Measurements from ENCODE around the gene UROS.

DNA sequence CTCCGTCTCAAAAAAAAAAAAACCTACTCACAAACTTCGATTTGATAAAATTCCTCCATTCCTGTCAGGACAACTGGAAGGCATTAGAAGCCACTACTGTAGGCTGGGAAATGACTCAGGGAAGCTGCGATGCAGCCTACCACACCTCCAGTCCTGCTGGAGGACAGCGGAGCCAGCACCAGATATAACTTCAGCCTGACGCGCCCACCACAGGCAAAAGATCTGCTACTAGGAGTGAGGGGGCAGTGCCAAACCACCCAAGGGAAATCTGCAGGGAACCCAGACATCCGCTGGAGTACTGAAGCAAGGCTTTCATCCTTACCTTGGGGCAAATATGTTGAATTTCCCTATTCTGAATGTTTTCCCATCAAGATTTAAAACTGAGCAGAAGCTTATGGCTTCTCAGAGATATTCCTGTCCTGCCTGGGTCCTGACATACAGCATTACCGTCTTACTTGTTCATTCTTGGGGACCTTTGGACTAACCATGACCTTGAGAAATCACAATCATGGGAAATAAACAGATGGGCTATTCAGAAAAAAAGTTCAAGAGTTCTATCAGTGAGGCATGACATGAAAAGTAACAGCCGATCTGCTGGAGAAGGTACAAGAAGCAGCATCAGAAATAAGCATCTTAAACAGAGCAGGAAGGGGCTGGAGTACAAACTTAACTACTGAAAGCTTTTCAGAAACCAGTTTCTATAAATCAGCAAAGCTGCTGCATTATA lies 20.7 kb upstream of the UROS start:
- TF ChIP-seq YY1 (IDR thresholded peaks at IDR 0.05; ENCODE audit: insufficient read depth, insufficient read length) (no peak), ZNF274 (IDR thresholded peaks at IDR 0.05; ENCODE audit: low read depth, low read length) (no peak), SUZ12 (IDR thresholded peaks at IDR 0.05; ENCODE audit: extremely low read depth, insufficient read depth, insufficient read length) (no peak)

Measured in NT2/D1 (cell line).